GM10266 (cell line): ENCODE data around the gene TICRR.

Source experiments
- DNase-seq: peaks from one replicate; pipeline ENCODE4 v3.0.0; 2012; ENCODE audit errors: extremely low spot score
- CTCF ChIP-seq: IDR thresholded peaks from 2 replicates; pipeline ENCODE4 v1.5.1; 2012; ENCODE audit warnings: mild to moderate bottlenecking, low read depth; ENCODE audit not compliant: control insufficient read depth, insufficient read depth; ENCODE audit errors: missing control alignments

TICRR gene

GRCh38 chr15:89654847-89655805 is 79.9 kb downstream of the TICRR start, which contains the start of gene KIF7:
TSS of gene KIF7 (minus strand) at chr15:89655467. CDS start at chr15:89652930, 2,537 bp downstream.
- peak; percentile 89 for DNase-seq
- TF ChIP-seq CTCF = no peak

GRCh38 chr15:89656116-89656815 is 81.0 kb downstream of the TICRR start:
- no peak for DNase-seq
- TF ChIP-seq CTCF = no peak

GRCh38 chr15:89657686-89658200 is 82.5 kb downstream of the TICRR start:
- no peak for TF ChIP-seq CTCF
- DNase-seq = no peak

- DNase-seq = no peak
- TF ChIP-seq CTCF = no peak
These were observed 84.0 kb downstream of the TICRR start for GRCh38 chr15:89659295-89659694.

- DNase-seq = peak; percentile 5
- TF ChIP-seq CTCF = no peak
These were observed 85.3 kb downstream of the TICRR start for GRCh38 chr15:89660556-89660955.

- no peak for TF ChIP-seq CTCF
- DNase-seq = no peak
These were observed 87.8 kb downstream of the TICRR start for GRCh38 chr15:89662893-89663626.
